ENCODE results near the gene AGPAT4. TPM values are rescaled to one million over a fixed set of nuclear protein-coding genes. Genes with fewer than 3 reads are reported as not detected.
"Not testable (repeated sequence)": the region's sequence is repeated elsewhere in the genome, so short reads cannot be mapped to it uniquely, and the experiment has no call there.

AGPAT4 gene
- total RNA-seq, 3 donors from 2014 or later: 4.6 to 10.5 (median 6.2) TPM

DNA sequence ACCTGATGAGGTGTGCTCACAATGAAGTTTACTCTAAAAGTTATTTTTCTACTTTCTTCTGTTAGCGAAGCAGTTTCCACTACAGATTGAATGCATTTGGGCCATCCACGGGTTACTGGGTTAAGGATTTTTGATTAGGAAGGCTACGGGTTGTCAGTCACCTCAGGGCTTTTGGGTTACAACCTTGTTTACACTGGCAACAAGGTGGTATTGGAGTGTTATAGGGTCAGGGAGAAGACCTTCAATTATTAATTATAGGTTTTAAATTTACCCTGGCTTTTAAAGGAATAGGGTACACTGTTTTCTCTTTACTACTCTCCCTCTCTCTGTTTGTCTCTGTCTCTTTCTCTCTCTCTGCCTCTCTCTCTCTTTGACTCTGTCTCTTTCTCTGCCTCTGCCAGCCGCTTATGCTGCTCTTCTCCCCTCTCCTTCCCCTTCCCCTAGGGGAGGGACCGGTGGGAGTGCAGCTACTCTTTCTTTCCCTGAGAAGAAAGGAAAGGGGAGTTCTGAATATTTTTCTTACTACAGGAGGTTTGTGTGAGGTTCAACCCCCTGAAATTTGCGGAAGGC lies 40.2 kb upstream of the AGPAT4 start:
- Histone ChIP-seq H3K27ac (no peak overlapping the region), H3K4me1 (no peaks in the 10 kb centered on the region), H3K9me3 (no peaks in the 10 kb centered on the region), H3K36me3 (no peaks in the 10 kb centered on the region), H3K27me3 (no peaks in the 10 kb centered on the region), H3K4me3 (no peak overlapping the region)
- no peak for TF ChIP-seq POLR2AphosphoS5 (IDR thresholded peaks at IDR 0.05)
- intact Hi-C loops (cut with DNase I; ENCODE audit: low total_unique reads): no loop called here
- no peak for DNase-seq (ENCODE audit: low spot score in 2 of 2)

DNA sequence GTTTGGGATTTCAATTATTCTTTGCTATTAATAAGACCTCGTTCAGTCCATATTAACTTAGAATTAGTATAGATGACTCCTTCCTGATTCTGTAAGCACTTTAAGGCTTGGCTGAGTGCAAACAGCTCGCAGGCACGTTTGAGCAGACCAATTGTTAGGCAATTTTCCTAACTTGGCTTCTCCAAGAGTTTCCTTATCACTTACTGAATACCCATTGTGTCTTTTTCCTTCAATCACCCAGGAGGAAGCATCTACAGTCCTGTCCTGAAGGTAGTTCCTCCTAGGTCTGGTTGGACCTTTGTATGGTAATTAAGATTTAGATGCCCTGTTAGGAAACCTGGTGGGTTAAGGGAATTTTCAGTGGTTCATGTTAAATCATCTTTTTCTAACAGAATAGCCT lies 39.6 kb upstream of the AGPAT4 start:
- H3K27me3 ChIP-seq; DNase-seq (ENCODE audit: low spot score in 2 of 2); H3K4me1 ChIP-seq; H3K27ac ChIP-seq; intact Hi-C loops (cut with DNase I; ENCODE audit: low total_unique reads); H3K36me3 ChIP-seq; H3K9me3 ChIP-seq; H3K4me3 ChIP-seq: not testable (repeated sequence)

DNA sequence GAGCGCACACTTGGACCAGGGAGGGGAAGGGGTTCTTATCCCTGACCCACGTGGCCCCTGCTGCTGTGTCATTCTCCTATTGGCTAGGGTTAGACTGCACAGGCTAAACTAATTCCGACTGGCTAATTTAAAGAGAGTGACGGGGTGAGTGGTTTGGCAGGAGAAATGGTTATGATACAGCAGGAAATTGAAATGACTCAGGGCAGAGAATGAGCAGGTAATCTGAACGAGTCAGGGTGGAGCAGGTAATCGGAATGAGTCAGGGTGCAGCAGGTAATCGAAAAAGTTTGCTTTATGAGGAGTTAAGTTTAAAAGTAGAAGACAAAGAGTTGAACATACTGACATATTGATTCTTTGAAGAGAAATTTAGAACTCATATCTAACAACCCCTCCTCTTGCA lies 35.9 kb upstream of the AGPAT4 start:
- H3K36me3 ChIP-seq; H3K27me3 ChIP-seq; H3K9me3 ChIP-seq; H3K4me1 ChIP-seq; H3K27ac ChIP-seq; DNase-seq (ENCODE audit: low spot score in 2 of 2); H3K4me3 ChIP-seq; intact Hi-C loops (cut with DNase I; ENCODE audit: low total_unique reads): not testable (repeated sequence)

GRCh38 chr6:161308075-161308655 lies 34.3 kb upstream of the AGPAT4 start:
- H3K4me1 ChIP-seq: no peaks in the 10 kb centered on the region
- TF ChIP-seq POLR2AphosphoS5 (IDR thresholded peaks at IDR 0.05) (no peak), POLR2A (IDR thresholded peaks at IDR 0.05) (no peak)
- TF ChIP-seq, protein P1, sequence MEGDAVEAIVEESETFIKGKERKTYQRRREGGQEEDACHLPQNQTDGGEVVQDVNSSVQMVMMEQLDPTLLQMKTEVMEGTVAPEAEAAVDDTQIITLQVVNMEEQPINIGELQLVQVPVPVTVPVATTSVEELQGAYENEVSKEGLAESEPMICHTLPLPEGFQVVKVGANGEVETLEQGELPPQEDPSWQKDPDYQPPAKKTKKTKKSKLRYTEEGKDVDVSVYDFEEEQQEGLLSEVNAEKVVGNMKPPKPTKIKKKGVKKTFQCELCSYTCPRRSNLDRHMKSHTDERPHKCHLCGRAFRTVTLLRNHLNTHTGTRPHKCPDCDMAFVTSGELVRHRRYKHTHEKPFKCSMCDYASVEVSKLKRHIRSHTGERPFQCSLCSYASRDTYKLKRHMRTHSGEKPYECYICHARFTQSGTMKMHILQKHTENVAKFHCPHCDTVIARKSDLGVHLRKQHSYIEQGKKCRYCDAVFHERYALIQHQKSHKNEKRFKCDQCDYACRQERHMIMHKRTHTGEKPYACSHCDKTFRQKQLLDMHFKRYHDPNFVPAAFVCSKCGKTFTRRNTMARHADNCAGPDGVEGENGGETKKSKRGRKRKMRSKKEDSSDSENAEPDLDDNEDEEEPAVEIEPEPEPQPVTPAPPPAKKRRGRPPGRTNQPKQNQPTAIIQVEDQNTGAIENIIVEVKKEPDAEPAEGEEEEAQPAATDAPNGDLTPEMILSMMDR (IDR thresholded peaks at IDR 0.05): no peak
- no peak overlapping the region for H3K27ac ChIP-seq
- no peaks in the 10 kb centered on the region for H3K9me3 ChIP-seq
- H3K4me3 ChIP-seq: no peak overlapping the region
- H3K36me3 ChIP-seq: no peaks in the 10 kb centered on the region
- no peak for DNase-seq (ENCODE audit: low spot score in 2 of 2)
- no peaks in the 10 kb centered on the region for H3K27me3 ChIP-seq
- intact Hi-C loops (cut with DNase I; ENCODE audit: low total_unique reads): no loop called here

DNA sequence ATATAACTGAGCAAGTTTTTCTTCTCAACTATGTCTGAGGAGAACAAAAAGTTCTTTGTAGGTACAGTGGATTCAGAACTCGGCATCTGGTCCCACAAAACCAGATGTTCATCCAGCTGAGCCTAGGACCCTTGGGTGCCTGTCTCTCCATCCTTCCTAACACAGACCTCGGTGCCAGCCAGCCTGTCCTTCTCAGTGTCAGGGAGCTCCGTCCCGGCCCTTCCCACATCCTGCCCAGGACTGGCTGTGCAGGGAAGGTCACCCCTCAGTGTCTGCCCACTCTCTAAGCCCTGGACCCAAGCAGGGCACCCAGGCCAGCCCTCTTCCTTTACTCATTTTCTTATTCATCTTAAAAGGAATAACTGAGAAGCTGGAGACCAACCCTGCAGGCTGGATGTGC lies 32.0 kb upstream of the AGPAT4 start:
- TF ChIP-seq, protein P1 (IDR thresholded peaks at IDR 0.05): no peak
- TF ChIP-seq POLR2A (IDR thresholded peaks at IDR 0.05): no peak
- TF ChIP-seq POLR2AphosphoS5 (IDR thresholded peaks at IDR 0.05): no peak

GRCh38 chr6:161303628-161304340 lies 29.9 kb upstream of the AGPAT4 start:
- no peaks in the 10 kb centered on the region for H3K4me1 ChIP-seq
- H3K4me3 ChIP-seq: no peak overlapping the region
- H3K27ac ChIP-seq: no peak overlapping the region
- H3K36me3 ChIP-seq: no peaks in the 10 kb centered on the region
- H3K27me3 ChIP-seq: no peaks in the 10 kb centered on the region
- DNase-seq (ENCODE audit: low spot score in 2 of 2): no peak
- no peaks in the 10 kb centered on the region for H3K9me3 ChIP-seq
- intact Hi-C loops (cut with DNase I; ENCODE audit: low total_unique reads): no loop called here
- TF ChIP-seq POLR2A (IDR thresholded peaks at IDR 0.05): no peak
- TF ChIP-seq, protein P1 (IDR thresholded peaks at IDR 0.05): no peak
- TF ChIP-seq POLR2AphosphoS5 (IDR thresholded peaks at IDR 0.05): no peak

More for the DNA sequence above, 32.0 kb upstream of the AGPAT4 start:
- intact Hi-C loops (cut with DNase I; ENCODE audit: low total_unique reads): no loop called here
- Histone ChIP-seq H3K36me3 (no peaks in the 10 kb centered on the region), H3K27ac (no peak overlapping the region), H3K4me1 (no peaks in the 10 kb centered on the region), H3K4me3 (no peak overlapping the region), H3K27me3 (no peaks in the 10 kb centered on the region), H3K9me3 (no peaks in the 10 kb centered on the region)
- no peak for DNase-seq (ENCODE audit: low spot score in 2 of 2)

All from breast epithelium (tissue), 4 donors.